H9 (cell line): ENCODE measurements around the gene FARSA. TPM values are rescaled to one million over a fixed set of nuclear protein-coding genes. Genes with fewer than 3 reads are reported as not detected.

Source experiments
- DNase-seq: peaks from one replicate; pipeline ENCODE4 v3.0.0-alpha.2; 2017
- H2AFZ ChIP-seq: one replicate; pipeline ENCODE4 v1.6.1; 2013; ENCODE audit warnings: mild to moderate bottlenecking, low read length, control low read depth, moderate library complexity
- H2AK5ac ChIP-seq: 2 replicates; pipeline ENCODE4 v1.6.1; 2013; ENCODE audit warnings: low read length, control low read depth, mixed read lengths; ENCODE audit not compliant: insufficient read length
- H2BK120ac ChIP-seq: one replicate; pipeline ENCODE4 v1.6.1; 2013; ENCODE audit warnings: low read depth, mild to moderate bottlenecking, low read length, control low read depth, inconsistent platforms; ENCODE audit not compliant: poor library complexity, severe bottlenecking
- H2BK12ac ChIP-seq: 2 replicates; pipeline ENCODE4 v1.6.1; 2013; ENCODE audit warnings: low read length, control low read depth, mixed read lengths, low read depth; ENCODE audit not compliant: insufficient read length
- H2BK15ac ChIP-seq: 2 replicates; pipeline ENCODE4 v1.6.1; 2013; ENCODE audit warnings: low read depth, low read length, control low read depth
- H2BK20ac ChIP-seq: one replicate; pipeline ENCODE4 v1.6.1; 2013; ENCODE audit warnings: low read depth, mild to moderate bottlenecking, low read length, control low read depth, inconsistent platforms; ENCODE audit not compliant: poor library complexity, severe bottlenecking
- H2BK5ac ChIP-seq: 2 replicates; pipeline ENCODE4 v1.6.1; 2013; ENCODE audit warnings: low read length, control low read depth, mixed read lengths; ENCODE audit not compliant: insufficient read length
- H3K14ac ChIP-seq: 2 replicates; pipeline ENCODE4 v1.6.1; 2013; ENCODE audit warnings: low read length, control low read depth; ENCODE audit not compliant: insufficient read depth
- H3K18ac ChIP-seq: 2 replicates; pipeline ENCODE4 v1.6.1; 2013; ENCODE audit warnings: low read depth, mild to moderate bottlenecking, mixed read lengths, low read length, control low read depth; ENCODE audit not compliant: insufficient read length
- H3K23ac ChIP-seq: 2 replicates; pipeline ENCODE4 v1.6.1; 2013; ENCODE audit warnings: low read length, control low read depth, mixed read lengths, low read depth; ENCODE audit not compliant: insufficient read length
- H3K23me2 ChIP-seq: 2 replicates; pipeline ENCODE4 v1.6.1; 2013; ENCODE audit warnings: low read depth, mild to moderate bottlenecking, mixed read lengths, low read length, control low read depth; ENCODE audit not compliant: insufficient read length, poor library complexity, severe bottlenecking
- H3K27ac ChIP-seq: 2 replicates; pipeline ENCODE4 v1.5.1; 2013; ENCODE audit warnings: low read length, control low read depth, mixed read lengths, low read depth; ENCODE audit not compliant: insufficient read length
- H3K27me3 ChIP-seq: 2 replicates; pipeline ENCODE4 v1.6.1; 2013; ENCODE audit warnings: low read length, control low read depth, inconsistent platforms; ENCODE audit not compliant: insufficient read depth
- H3K4ac ChIP-seq: 2 replicates; pipeline ENCODE4 v1.6.1; 2013; ENCODE audit warnings: low read depth, mild to moderate bottlenecking, control low read depth, inconsistent platforms, low read length, moderate library complexity
- H3K4me1 ChIP-seq: 2 replicates; pipeline ENCODE4 v1.6.1; 2013; ENCODE audit warnings: low read length, control low read depth, inconsistent platforms; ENCODE audit not compliant: insufficient read depth
- H3K4me2 ChIP-seq: 2 replicates; pipeline ENCODE4 v1.6.1; 2013; ENCODE audit warnings: low read length, control low read depth, mixed read lengths; ENCODE audit not compliant: insufficient read length, insufficient read depth
- H3K56ac ChIP-seq: 2 replicates; pipeline ENCODE4 v1.6.1; 2013; ENCODE audit warnings: low read depth, mild to moderate bottlenecking, mixed read lengths, low read length, control low read depth; ENCODE audit not compliant: insufficient read length
- H3K79me1 ChIP-seq: 2 replicates; pipeline ENCODE4 v1.6.1; 2013; ENCODE audit warnings: low read depth, mild to moderate bottlenecking, moderate library complexity, low read length, control low read depth, inconsistent platforms; ENCODE audit not compliant: insufficient read depth, poor library complexity, severe bottlenecking
- H3K79me2 ChIP-seq: 2 replicates; pipeline ENCODE4 v1.6.1; 2013; ENCODE audit warnings: low read length, control low read depth, inconsistent platforms; ENCODE audit not compliant: insufficient read depth
- H3K9ac ChIP-seq: 2 replicates; pipeline ENCODE4 v1.6.1; 2013; ENCODE audit warnings: low read length, control low read depth, mixed read lengths; ENCODE audit not compliant: insufficient read length; ENCODE audit errors: extremely low read depth
- H3K9me3 ChIP-seq: one replicate; pipeline ENCODE4 v1.6.1; 2013; ENCODE audit warnings: low read depth, low read length, inconsistent platforms; ENCODE audit not compliant: control insufficient read depth
- H3T11ph ChIP-seq: one replicate; pipeline ENCODE4 v1.6.1; 2013; ENCODE audit warnings: mild to moderate bottlenecking, low read length, control low read depth, inconsistent platforms
- H4K20me1 ChIP-seq: one replicate; pipeline ENCODE4 v1.6.1; 2013; ENCODE audit not compliant: control insufficient read depth, insufficient read length, insufficient read depth
- H4K5ac ChIP-seq: 2 replicates; pipeline ENCODE4 v1.6.1; 2013; ENCODE audit warnings: low read depth, mild to moderate bottlenecking, mixed read lengths, low read length, control low read depth; ENCODE audit not compliant: insufficient read length
- H4K8ac ChIP-seq: replicated peaks from 2 replicates; pipeline ENCODE4 v1.6.1; 2013; ENCODE audit warnings: low read length, control low read depth, mixed read lengths, low read depth; ENCODE audit not compliant: insufficient read length
- H4K91ac ChIP-seq: 2 replicates; pipeline ENCODE4 v1.6.1; 2013; ENCODE audit warnings: low read depth, mild to moderate bottlenecking, moderate library complexity, mixed read lengths, low read length, control low read depth; ENCODE audit not compliant: insufficient read length
- H3K27ac Mint-ChIP-seq, 3 experiments: 2 replicates in 2 of 3; 3 replicates in 1 of 3; pipeline ENCODE4 v1.8.0; 2020 to 2021; ENCODE audit warnings: mixed read lengths in 3 of 3, mild to moderate bottlenecking in 1 of 3, moderate library complexity in 1 of 3
- H3K27me3 Mint-ChIP-seq: 2 replicates; pipeline ENCODE4 v1.8.0; 2021; ENCODE audit warnings: low read depth, mild to moderate bottlenecking, moderate library complexity, mixed read lengths
- H3K36me3 Mint-ChIP-seq, 3 experiments: 2 replicates in 2 of 3; 3 replicates in 1 of 3; pipeline ENCODE4 v1.8.0; 2020 to 2021; ENCODE audit warnings: low read depth in 3 of 3, mixed read lengths in 3 of 3; ENCODE audit not compliant: insufficient read depth in 1 of 3
- H3K4me1 Mint-ChIP-seq, 2 experiments: 2 replicates each; pipeline ENCODE4 v1.8.0; 2020; ENCODE audit warnings: mixed read lengths in 2 of 2
- H3K4me3 Mint-ChIP-seq, 2 experiments: 2 replicates in 1 of 2; 3 replicates in 1 of 2; pipeline ENCODE4 v1.8.0; 2020 to 2021; ENCODE audit warnings: mild to moderate bottlenecking in 2 of 2, mixed read lengths in 2 of 2, moderate library complexity in 1 of 2
- H3K9me3 Mint-ChIP-seq, 2 experiments: 2 replicates in 1 of 2; 3 replicates in 1 of 2; pipeline ENCODE4 v1.8.0; 2020; ENCODE audit warnings: mild to moderate bottlenecking in 2 of 2, mixed read lengths in 2 of 2, moderate library complexity in 1 of 2
- WGBS: extraction: QIAGEN DNeasy Blood & Tissue Kit; methylation state at CpG from one replicate; pipeline ENCODE4 v1.1.7; 2013; ENCODE audit warnings: missing lambda C conversion rate, low lambda C conversion rate, mixed read lengths; ENCODE audit not compliant: insufficient read length; ENCODE audit errors: extremely low coverage; 5-methylcytosine and 5-hydroxymethylcytosine counted together
- total RNA-seq: library from RNA; stranded (reverse); gene quantifications from 2 replicates; pipeline ENCODE4 v1.2.1, GENCODE V29; 2021
- TF ChIP-seq, protein P1 (sequence below): fragments of 200-600 bp; sonication (generic); conservative IDR thresholded peaks from 3 replicates; pipeline ENCODE4 v1.8.0; 2021; ENCODE audit warnings: antibody characterized with exemption, mild to moderate bottlenecking

Gene FARSA
- total RNA-seq, 1 experiment from 2014 or later, result 110 TPM

DNA sequence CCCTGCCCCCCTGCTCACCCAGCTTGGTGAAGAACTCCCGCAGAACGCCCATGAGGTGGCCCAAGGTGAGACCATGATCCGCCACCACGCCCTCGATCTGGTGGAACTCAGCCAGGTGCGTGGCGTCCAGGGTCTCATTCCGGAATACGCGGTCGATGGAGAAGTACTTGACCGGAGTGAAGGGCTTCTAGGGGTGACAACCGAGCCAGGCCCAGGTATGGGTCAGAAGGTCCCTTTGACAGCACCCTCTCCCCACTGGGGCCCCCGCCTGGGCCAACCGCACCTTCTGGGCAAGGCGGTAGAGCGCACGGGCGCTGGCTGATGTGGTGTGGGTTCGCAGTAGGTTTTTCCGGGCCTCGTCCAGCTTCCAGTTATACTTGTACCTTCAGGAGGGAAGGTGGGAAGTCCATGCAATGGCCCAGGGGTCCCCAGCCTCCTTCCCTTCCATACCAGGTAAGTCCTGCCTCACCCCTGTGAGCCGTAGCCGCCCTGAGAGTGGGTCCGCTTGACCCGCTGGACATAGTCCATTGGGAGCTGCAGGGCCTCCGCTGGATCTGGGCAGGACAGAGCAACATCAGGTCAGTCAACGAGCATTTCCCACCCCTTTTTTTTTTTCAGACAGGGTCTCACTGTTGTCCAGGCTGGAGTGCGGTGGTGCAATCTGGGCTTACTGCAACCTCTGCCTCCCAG lies 8.7 kb downstream of the FARSA start:
- Histone ChIP-seq H3K9me3 (no peaks in the 10 kb centered on the region), H2BK120ac (no peak overlapping the region), H3K23me2 (no peaks in the 10 kb centered on the region), H3K4me2 (no peak overlapping the region), H3K14ac (no peak overlapping the region), H4K5ac (no peak overlapping the region), H3K79me2 (no peaks in the 10 kb centered on the region), H3K4me1 (no peaks in the 10 kb centered on the region), H2BK5ac (no peak overlapping the region), H3K79me1 (no peaks in the 10 kb centered on the region), H2AFZ (no peak overlapping the region), H4K20me1 (peaks cover 5% of the 10 kb centered on the region), H3K23ac (no peak overlapping the region), H3K4ac (no peak overlapping the region), H3T11ph (no peak overlapping the region), H4K8ac (no peak overlapping the region), H2BK15ac (no peak overlapping the region), H3K18ac (no peak overlapping the region), H2BK12ac (no peak overlapping the region), H2AK5ac (no peak overlapping the region), H3K27ac (no peak overlapping the region), H2BK20ac (no peak overlapping the region), H3K9ac (no peak overlapping the region), H4K91ac (no peak overlapping the region), H3K56ac (no peak overlapping the region), H3K27me3 (no peaks in the 10 kb centered on the region)
- H3K9me3 Mint-ChIP-seq, result no peaks in the 10 kb centered on the region
- H3K4me1 Mint-ChIP-seq, result no peaks in the 10 kb centered on the region
- H3K27me3 Mint-ChIP-seq, result no peaks in the 10 kb centered on the region; the same call in 1 of the 2 replicates
- no CpG with 5 or more reads among the region's 29 CpGs for whole genome bisulfite sequencing
- peaks cover 57 to 71% (median 66%) of the 10 kb centered on the region in 3 experiments; a peak in 6 of 7 replicates for H3K36me3 Mint-ChIP-seq
- H3K27ac Mint-ChIP-seq, result no peak overlapping the region
- TF ChIP-seq, protein P1, sequence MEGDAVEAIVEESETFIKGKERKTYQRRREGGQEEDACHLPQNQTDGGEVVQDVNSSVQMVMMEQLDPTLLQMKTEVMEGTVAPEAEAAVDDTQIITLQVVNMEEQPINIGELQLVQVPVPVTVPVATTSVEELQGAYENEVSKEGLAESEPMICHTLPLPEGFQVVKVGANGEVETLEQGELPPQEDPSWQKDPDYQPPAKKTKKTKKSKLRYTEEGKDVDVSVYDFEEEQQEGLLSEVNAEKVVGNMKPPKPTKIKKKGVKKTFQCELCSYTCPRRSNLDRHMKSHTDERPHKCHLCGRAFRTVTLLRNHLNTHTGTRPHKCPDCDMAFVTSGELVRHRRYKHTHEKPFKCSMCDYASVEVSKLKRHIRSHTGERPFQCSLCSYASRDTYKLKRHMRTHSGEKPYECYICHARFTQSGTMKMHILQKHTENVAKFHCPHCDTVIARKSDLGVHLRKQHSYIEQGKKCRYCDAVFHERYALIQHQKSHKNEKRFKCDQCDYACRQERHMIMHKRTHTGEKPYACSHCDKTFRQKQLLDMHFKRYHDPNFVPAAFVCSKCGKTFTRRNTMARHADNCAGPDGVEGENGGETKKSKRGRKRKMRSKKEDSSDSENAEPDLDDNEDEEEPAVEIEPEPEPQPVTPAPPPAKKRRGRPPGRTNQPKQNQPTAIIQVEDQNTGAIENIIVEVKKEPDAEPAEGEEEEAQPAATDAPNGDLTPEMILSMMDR, result no peak
- no peak for DNase-seq
- no peak overlapping the region for H3K4me3 Mint-ChIP-seq
